Fibroblast of the aortic adventitia (primary cell): ENCODE results near the gene ZBTB7A. TPM values are rescaled to one million over a fixed set of nuclear protein-coding genes. Genes with fewer than 3 reads are reported as not detected.

Experiments used
- DNase-seq: peaks from one replicate; pipeline ENCODE4 v3.0.0-alpha.2; 2010; ENCODE audit warnings: low read depth
- H3K4me3 ChIP-seq: 2 replicates; pipeline ENCODE4 v1.5.1; 2011; ENCODE audit warnings: low read depth, mild to moderate bottlenecking, control low read depth, low read length, moderate library complexity
- CTCF ChIP-seq: IDR thresholded peaks from 2 replicates; pipeline ENCODE4 v1.5.1; 2011; ENCODE audit warnings: mild to moderate bottlenecking, low read length, control low read depth, inconsistent platforms; ENCODE audit not compliant: insufficient read depth
- total RNA-seq: library from RNA; depleted of rRNA; stranded (reverse); fragments of >200 nt; gene quantifications from 2 replicates; pipeline ENCODE4 v1.2.3, GENCODE V29; 2012; ENCODE audit warnings: low replicate concordance

ZBTB7A gene
- total RNA-seq, 1 donor: 31.6 TPM

GRCh38 chr19:4023600-4024398 is 42.9 kb downstream of the ZBTB7A start:
- no peak overlapping the region for H3K4me3 ChIP-seq
- no peak for DNase-seq

GRCh38 chr19:4019578-4019977 is 47.1 kb downstream of the ZBTB7A start:
- TF ChIP-seq CTCF: no peak
- DNase-seq: no peak
- no peak overlapping the region for H3K4me3 ChIP-seq

More at GRCh38 chr19:4023600-4024398, 42.9 kb downstream of the ZBTB7A start:
- TF ChIP-seq CTCF: no peak

- DNase-seq: no peak
- TF ChIP-seq CTCF: no peak
- H3K4me3 ChIP-seq: no peak overlapping the region
Observed at GRCh38 chr19:4018775-4019504, 47.8 kb downstream of the ZBTB7A start.

- H3K4me3 ChIP-seq: no peak overlapping the region
- DNase-seq: no peak
- no peak for TF ChIP-seq CTCF
Observed at GRCh38 chr19:4018140-4018613, 48.5 kb downstream of the ZBTB7A start.

- TF ChIP-seq CTCF: no peak
- H3K4me3 ChIP-seq: no peak overlapping the region
- no peak for DNase-seq
Observed at GRCh38 chr19:4016903-4017638, 49.6 kb downstream of the ZBTB7A start.

- TF ChIP-seq CTCF: no peak
- DNase-seq: no peak
- H3K4me3 ChIP-seq: no peak overlapping the region
Observed at GRCh38 chr19:4016486-4016885, 50.2 kb downstream of the ZBTB7A start.
